ENCODE data around the gene PPL. TPM values are rescaled to one million over a fixed set of nuclear protein-coding genes. Genes with fewer than 3 reads are reported as not detected.
"Not testable (repeated sequence)": the region's sequence is repeated elsewhere in the genome, so short reads cannot be mapped to it uniquely, and the experiment has no call there.

PPL gene
- total and polyA plus RNA-seq, 2 donors (not counting 3 experiments of a cell fraction or from before 2014, with no cell fraction given): 0.07 to 0.20 TPM

DNA sequence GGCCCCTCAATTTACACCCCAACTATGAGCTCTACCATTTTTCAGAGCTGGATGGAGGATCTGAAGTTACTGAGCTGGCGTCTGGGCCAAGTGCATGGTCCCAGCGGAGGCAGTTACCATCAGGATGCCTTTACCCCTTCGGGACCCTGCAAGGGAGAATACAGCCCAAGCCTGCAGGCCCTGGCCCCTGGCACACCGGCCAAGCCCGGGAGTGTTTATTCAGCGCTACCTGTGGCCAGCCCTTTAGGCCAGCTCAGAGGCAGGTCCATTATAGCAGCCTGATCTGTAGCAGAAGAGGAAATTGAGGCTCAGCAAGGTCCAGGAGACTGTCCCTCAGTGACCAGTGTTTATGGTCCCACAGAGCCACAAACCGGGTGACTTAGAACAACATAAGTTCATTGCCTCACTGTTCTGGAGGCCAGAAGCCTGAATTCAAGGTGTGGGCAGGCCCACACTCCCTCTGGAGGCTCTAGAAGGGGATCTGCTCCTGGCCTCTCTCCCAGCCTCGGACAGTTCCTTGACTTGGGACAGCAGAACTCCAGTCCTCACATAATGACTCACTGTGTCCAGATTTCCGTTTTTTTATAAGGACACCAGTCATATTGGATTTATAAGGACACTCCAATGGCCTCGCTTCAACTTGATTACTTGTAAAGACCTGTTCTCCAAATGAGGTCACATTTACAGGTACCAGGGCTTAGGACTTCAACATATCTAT, 29.9 kb upstream of the PPL start:
- no peak for FAIRE-seq
- Histone ChIP-seq H2AFZ (ENCODE audit: low read depth, low read length) (no peak overlapping the region), H3K9me3 (replicated peaks; ENCODE audit: control insufficient read depth, insufficient read depth, low read length) (no peaks in the 10 kb centered on the region), H3K9ac (replicated peaks; ENCODE audit: extremely low read depth, insufficient read depth, low read length) (no peak overlapping the region), H3K36me3 (ENCODE audit: control insufficient read depth in 2 of 2, extremely low read depth in 1 of 2, insufficient read depth in 2 of 2, low read length in 2 of 2) (no peaks in the 10 kb centered on the region), H3K4me1 (ENCODE audit: control insufficient read depth, extremely low read depth, insufficient read depth, low read length) (no peaks in the 10 kb centered on the region), H3K4me3 (replicated peaks in 1 of 3; ENCODE audit: insufficient read depth in 1 of 3, low read depth in 1 of 3, low read length in 3 of 3) (no peak overlapping the region), H3K4me2 (ENCODE audit: insufficient read depth, low read length) (no peak overlapping the region), H3K79me2 (ENCODE audit: control insufficient read depth, insufficient read depth, low read length) (no peaks in the 10 kb centered on the region), H4K20me1 (replicated peaks; ENCODE audit: control insufficient read depth, extremely low read depth, insufficient read depth, low read length) (no peaks in the 10 kb centered on the region), H3K9me1 (replicated peaks; ENCODE audit: control insufficient read depth, extremely low read depth, insufficient read depth, low read length) (no peaks in the 10 kb centered on the region), H3K27ac (ENCODE audit: insufficient read depth, low read depth, low read length) (no peak overlapping the region), H3K27me3 (ENCODE audit: control insufficient read depth in 2 of 2, insufficient read depth in 2 of 2, low read length in 2 of 2) (no peaks in the 10 kb centered on the region)
- no peak for DNase-seq (ENCODE audit: low read depth, low spot score)
- intact Hi-C loops (cut with micrococcal nuclease) (no loop called here), dilution Hi-C loops (cut with MboI; ENCODE audit: extremely low pct_ligation_motif_present, low sequenced_read_pairs) (no loop called here)
- ChIA-PET CTCF (interaction anchor here (1.7 kb wide), 1 partner anchor 1677 kb away, joined by 3 read pairs; no protein-coding TSS in a partner anchor), POLR2A (no interaction called here)
- no TSS peak for BruUV-seq (replicated peaks)
- TF ChIP-seq FOS (IDR thresholded peaks at IDR 0.05; ENCODE audit: borderline replicate concordance, insufficient read depth, low read length) (no peak), CTCF (IDR thresholded peaks at IDR 0.05; ENCODE audit: extremely low read depth in 1 of 2, insufficient read depth in 1 of 2, low read depth in 1 of 2, low read length in 2 of 2) (no peak), GATA2 (IDR thresholded peaks at IDR 0.05; ENCODE audit: insufficient read depth, insufficient read length, low read depth, low read length) (no peak), JUN (IDR thresholded peaks at IDR 0.05; ENCODE audit: borderline replicate concordance, insufficient read depth, insufficient read length, low read depth) (no peak), MYC (IDR thresholded peaks at IDR 0.05; ENCODE audit: low read depth, low read length) (no peak), EZH2 (IDR thresholded peaks at IDR 0.05; ENCODE audit: borderline replicate concordance, low read depth, low read length, severe bottlenecking) (no peak), POLR2AphosphoS5 (IDR thresholded peaks at IDR 0.05; ENCODE audit: insufficient read depth, low read depth, low read length) (no peak), POLR2A (IDR thresholded peaks at IDR 0.05; ENCODE audit: low read depth, low read length) (no peak), MAX (IDR thresholded peaks at IDR 0.05; ENCODE audit: insufficient read depth, insufficient read length) (no peak)

DNA sequence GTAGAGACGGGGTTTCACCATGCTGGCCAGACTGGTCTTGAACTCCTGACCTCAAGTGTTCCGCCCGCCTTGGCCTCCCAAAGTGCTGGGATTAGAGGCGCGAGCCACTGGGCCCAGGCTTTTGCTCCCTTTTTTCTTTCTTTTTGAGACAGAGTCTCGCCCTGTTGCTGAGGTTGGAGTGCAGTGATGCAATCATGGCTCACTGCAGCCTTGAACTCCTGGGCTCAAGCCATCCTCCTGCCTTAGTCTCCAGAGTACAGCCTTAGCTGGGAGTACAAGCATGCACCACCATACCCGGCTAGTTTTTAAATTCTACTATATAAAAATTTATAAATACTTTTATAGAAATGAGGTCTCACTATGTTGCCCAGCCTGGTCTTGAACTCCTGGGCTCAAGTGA, 26.6 kb upstream of the PPL start:
- intact Hi-C loops (cut with micrococcal nuclease); H3K4me1 ChIP-seq (ENCODE audit: control insufficient read depth, extremely low read depth, insufficient read depth, low read length); H3K4me3 ChIP-seq (replicated peaks in 1 of 3; ENCODE audit: insufficient read depth in 1 of 3, low read depth in 1 of 3, low read length in 3 of 3); POLR2A ChIA-PET; CTCF ChIA-PET; H3K4me2 ChIP-seq (ENCODE audit: insufficient read depth, low read length); H3K27me3 ChIP-seq (ENCODE audit: control insufficient read depth in 2 of 2, insufficient read depth in 2 of 2, low read length in 2 of 2); BruUV-seq (replicated peaks); FAIRE-seq; H3K27ac ChIP-seq (ENCODE audit: insufficient read depth, low read depth, low read length); dilution Hi-C loops (cut with MboI; ENCODE audit: extremely low pct_ligation_motif_present, low sequenced_read_pairs); H3K9me3 ChIP-seq (replicated peaks; ENCODE audit: control insufficient read depth, insufficient read depth, low read length); H3K9me1 ChIP-seq (replicated peaks; ENCODE audit: control insufficient read depth, extremely low read depth, insufficient read depth, low read length); H4K20me1 ChIP-seq (replicated peaks; ENCODE audit: control insufficient read depth, extremely low read depth, insufficient read depth, low read length); DNase-seq (ENCODE audit: low read depth, low spot score); H3K79me2 ChIP-seq (ENCODE audit: control insufficient read depth, insufficient read depth, low read length); H2AFZ ChIP-seq (ENCODE audit: low read depth, low read length); H3K36me3 ChIP-seq (ENCODE audit: control insufficient read depth in 2 of 2, extremely low read depth in 1 of 2, insufficient read depth in 2 of 2, low read length in 2 of 2); H3K9ac ChIP-seq (replicated peaks; ENCODE audit: extremely low read depth, insufficient read depth, low read length): not testable (repeated sequence)
